CD4-positive, alpha-beta T cell treated with Interferon gamma for 1 hour (primary cell): ENCODE data around the gene WDR12.
"Not testable (repeated sequence)": the region's sequence is repeated elsewhere in the genome, so short reads cannot be mapped to it uniquely, and the experiment has no call there.

Experiments
- DNase-seq: peaks from one replicate; pipeline ENCODE4 v3.0.0-alpha.2; 2020

WDR12 gene

DNA sequence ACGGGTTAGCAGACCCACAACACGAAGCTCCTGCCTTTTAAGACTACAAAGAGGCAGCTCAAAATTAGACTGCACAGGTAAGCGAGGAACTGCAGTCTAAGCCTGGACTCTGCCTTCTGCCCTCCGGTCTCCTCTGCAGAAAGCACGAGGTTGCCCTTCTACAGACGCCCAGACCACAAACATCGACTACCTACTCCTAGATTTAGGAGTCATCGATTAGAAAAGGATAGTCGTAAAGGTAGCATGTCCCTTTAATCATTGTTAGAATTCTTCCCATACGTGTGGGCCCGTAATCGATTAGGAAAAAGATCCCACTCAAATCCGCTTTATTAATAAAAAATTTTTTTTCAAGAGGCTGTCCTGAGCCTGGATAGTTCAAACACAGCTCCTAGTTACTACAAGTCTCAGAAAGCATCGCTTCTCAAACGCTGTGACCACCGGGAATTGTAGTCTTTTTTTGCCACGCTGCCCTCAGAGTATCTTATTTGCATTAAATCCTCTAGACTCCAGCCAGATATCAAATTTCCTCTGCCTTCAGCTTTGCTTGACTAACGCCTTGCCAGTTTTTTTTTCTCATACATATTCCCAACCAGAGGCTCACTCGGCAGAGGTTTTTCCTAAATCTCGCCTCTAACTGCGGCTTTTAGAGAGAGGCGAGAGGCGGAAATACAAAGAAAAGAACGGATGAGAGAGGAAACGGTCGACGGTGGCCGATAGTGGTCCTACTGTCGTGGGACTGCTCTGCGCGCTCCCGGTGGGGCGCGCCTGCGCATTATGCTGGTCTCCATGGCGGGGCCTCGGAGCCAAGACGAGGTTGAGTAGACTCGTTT lies at the start of gene WDR12, which contains the start of gene CARF:
Gene WDR12 (minus strand): TSS at position 162 of the 830 bp plus-strand sequence. CDS start 197 bp downstream, outside the sequence.
Gene CARF (plus strand): TSS at position 764 of the 830 bp plus-strand sequence. CDS start 29,628 bp downstream, outside the sequence.
- peak; percentile 89 for DNase-seq

DNA sequence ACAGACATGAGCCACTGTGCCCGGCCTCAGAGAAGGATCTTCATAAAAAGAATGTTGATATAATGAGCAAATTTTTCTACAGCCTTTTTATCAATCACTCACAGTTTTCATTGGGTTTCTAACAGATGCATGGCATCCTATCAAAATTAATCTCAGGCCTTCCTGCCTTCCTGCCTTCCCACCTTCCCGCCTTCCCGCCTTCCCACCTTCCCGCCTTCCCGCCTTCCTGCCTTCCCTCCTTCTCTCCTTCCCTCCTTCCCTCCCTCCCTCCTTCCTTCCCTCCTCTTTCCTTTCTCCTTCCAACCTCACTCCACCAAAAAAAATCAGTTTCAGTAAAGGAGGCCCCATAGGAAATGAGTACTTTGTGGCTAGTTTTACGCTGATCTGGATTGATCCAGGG lies 49.1 kb upstream of the WDR12 start:
- DNase-seq, result no peak

DNA sequence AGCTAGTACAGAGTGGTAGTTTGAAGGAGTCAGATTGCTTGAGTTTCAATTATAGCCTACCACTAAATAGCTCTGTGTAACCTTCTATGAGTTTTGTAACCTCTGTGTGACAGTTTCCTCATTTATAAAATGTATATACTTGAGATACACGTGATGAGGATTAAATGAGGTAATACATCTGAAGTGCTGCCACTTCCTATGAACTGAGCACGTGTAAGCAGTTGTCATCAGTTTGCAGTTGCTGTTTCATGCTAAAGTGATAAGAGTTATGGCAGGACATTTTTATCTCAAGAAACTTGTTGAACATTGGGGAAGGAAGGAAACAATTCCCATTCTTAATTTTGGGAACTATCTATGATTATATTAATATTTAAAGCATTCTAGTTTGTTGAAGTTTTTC lies 39.1 kb upstream of the WDR12 start:
- DNase-seq, result no peak

DNA sequence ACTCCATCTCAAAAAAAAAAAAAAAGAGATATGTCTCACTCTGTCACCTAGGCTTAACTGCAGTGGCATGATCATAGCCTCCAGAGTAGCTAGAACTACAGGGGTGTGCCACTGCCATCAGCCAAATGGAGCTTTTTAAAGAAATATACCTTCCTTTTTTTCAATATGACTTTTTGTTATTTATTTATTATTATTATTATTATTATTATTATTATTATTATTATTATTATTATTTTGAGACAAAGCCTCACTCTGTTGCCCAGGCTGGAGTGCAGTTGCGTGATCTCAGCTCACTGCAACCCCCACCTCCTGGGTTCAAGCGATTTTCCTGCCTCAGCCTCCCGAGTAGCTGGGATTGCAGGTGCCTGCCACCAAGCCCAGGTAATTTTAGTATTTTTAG lies 37.9 kb upstream of the WDR12 start:
- not testable (repeated sequence) for DNase-seq

DNA sequence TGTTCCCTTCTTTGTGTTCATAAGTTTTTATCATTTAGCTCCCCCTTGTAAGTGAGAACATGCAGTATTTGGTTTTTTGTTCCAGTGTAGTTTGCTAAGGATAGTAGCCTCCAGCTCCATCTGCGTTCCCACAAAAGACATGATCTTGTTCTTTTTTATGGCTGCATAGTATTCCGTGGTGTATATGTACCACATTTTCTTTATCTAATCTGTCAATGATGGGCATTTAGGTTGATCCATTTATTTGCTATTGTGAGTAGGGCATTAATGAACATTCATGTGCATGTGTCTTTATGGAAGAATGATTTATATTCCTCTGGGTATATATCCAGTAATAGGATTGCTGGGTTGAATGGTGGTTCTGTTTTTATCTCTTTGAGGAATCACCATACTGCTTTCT lies 34.0 kb upstream of the WDR12 start:
- no peak for DNase-seq

DNA sequence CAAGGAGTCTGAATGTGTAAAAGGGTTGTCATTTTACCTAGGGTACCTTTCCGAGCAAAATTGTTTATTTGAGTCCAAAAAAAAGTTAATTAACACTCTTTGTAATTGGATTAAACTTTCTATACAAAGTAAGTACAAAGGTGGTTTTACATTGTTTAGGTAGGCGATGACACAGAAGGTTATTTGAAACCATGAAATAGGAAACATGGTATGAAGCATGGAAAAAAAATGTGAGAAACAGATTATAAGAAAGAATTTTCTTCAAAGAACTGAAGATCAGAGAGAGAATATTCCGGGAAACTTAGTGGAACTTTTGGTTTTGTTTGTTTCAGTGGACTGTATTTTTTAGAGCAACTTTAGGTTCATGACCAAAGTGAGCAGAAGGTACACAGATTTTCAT lies 33.3 kb upstream of the WDR12 start:
- DNase-seq, result no peak

DNA sequence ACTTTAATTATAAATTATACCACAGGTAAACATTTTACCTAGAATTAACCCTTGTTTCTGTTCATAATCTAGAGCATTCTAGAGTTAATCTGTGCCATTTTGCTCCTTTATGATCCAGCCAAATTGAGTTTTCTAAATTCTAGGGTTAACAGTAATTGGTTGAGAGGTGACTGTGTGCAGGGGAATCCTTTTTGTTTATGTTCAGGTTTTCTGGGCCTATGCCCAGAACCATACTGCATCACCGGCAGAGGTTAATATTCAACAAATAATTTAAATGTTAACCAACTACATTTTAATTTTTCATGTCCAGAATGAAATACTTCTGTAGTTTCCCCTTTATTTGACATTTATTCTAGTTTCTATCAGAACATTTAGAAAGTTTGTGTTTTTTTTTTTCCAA lies 32.9 kb upstream of the WDR12 start:
- no peak for DNase-seq

DNA sequence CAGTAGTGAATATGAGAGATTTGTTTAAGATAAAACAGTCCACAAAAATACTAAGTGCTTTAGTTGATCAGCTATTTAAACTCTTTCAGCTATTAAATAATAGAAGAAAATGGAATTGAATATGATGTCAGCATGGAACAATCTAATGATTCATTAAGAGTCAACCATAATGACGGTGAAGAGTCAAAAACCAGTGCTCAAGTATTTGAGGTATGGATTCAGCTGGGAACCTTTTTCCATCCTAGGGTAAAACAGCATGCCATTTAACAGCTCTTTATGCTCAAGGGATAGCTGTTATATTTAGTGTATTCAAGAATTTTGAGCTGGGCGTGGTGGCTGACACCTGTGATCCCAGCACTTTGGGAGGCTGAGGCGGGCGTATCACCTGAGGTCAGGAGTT lies 30.3 kb upstream of the WDR12 start:
- DNase-seq, result no peak

DNA sequence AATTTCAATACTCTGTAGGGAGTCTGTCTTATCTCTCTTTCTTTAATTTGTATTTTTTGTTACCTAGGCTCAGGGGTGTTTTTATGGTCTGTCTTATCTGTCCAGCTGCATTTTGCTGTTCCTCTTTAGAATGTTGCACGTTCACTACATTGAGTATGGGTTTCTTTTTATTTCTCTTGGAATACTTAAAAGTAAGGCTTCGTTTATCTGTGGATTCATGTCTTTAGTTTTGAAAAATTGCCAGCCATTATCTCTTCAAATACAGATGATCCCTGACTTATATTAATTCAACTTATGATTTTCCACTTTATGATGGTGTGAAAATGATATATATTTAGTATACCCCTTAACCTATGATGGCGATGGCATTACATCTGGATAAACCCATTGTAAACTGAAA lies 27.5 kb upstream of the WDR12 start:
- no peak for DNase-seq

DNA sequence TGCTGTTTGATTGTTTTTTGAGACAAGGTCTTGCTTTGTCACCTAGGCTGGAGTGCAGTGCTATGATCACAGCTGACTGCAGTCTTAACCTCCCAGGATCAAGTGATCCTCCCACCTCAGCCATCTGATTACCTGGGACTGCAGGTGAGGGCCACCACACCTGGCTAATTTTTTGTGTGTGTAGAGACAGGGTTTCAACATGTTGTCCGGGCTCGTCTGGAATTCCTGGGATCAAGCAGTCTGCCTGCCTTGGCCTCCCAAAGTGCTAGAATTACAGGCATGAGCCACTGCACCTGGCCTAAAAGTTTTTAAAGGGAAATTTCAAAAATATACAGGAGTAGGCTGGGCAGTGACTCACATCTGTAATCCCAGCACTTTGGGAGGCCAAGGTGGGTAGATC lies 23.0 kb upstream of the WDR12 start:
- DNase-seq, result no peak

DNA sequence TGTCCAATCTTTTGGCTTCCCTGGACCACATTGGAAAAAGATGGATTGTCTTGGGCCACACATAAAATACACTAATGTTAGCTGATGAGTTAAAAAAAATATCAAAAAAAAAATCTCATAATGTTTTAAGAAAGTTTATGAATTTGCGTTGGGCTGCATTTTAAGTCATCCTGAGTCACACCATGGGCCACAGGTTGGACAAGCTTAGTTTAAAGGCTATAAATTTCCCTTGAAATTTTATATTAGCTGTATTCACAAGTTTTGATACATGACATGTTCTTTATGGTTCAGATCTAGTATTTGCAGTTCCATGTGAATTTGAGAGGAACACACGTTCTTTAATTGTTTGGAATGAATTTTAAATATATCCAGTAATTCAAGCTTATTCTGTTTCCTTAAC lies 22.5 kb upstream of the WDR12 start:
- no peak for DNase-seq

DNA sequence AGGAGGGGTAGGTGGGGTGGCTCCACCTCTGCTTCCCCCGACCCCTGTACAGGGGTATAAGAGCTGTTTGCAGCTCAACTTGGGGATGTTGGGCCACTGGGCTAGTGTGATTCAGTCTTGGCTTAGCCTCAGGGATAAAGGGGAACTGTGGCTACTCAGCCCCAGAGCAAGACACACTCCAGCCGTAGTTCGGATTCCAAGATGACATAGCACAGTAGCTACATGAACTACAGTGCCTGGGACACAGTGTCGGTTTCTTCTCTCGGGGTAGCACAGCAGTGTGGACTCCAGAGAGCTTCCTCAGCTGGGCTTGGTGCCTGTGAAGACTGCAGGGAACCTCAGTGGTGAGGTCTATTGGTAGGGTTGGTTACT lies 21.7 kb upstream of the WDR12 start:
- no peak for DNase-seq

DNA sequence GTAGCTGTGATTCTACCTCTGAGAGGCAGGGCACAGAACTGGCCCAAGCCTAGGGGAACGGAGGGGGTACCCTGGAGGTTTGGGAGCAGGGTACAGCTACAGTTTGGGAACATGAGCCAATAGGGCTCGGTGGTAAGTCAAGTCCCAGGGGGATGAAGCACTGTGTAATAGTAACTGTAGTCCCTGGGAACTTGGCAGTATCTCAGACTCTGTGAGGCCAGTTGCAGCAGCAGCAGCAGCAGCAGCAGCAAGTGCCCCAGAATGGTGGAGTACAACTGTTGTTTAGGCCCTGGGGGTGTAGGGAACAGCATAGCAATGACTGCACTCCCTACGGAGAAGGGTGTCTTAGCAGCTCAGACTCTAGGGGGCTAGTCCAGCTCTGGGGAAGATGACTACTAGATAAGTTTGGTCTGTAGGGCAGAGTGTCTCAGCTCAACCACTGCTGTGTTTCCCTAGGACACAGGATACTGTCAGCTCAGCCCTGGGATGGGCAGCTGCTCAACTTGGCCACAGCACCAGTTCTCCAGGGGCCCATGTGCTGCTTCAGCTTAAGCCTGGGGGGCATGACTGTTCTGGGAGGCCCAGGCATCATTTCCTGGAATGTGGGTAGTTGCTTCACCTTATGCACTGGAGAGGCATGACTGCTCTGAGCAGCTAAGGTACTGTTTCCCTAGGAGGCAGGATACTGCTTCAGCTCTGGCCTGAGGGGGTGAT lies 21.1 kb upstream of the WDR12 start:
- no peak for DNase-seq

DNA sequence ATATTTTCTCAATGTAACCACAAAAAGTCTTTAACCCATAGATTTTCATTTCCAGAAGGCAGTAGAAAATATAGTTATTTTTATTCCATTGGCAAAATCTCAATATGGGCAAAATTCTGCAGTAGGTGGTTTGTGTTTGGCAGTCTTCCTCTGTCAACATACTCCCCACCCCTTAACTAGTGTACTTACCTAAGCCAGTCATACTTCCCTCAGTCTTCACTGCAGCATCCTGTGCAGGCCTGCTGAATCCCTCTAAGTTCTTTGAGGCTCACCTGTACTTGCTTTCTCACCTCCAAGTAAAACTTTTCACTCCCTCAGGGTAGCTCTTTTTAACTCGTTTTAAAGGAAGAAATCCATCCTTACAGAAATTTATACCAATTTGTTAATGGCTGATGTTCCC lies 7.4 kb upstream of the WDR12 start:
- DNase-seq, result no peak

DNA sequence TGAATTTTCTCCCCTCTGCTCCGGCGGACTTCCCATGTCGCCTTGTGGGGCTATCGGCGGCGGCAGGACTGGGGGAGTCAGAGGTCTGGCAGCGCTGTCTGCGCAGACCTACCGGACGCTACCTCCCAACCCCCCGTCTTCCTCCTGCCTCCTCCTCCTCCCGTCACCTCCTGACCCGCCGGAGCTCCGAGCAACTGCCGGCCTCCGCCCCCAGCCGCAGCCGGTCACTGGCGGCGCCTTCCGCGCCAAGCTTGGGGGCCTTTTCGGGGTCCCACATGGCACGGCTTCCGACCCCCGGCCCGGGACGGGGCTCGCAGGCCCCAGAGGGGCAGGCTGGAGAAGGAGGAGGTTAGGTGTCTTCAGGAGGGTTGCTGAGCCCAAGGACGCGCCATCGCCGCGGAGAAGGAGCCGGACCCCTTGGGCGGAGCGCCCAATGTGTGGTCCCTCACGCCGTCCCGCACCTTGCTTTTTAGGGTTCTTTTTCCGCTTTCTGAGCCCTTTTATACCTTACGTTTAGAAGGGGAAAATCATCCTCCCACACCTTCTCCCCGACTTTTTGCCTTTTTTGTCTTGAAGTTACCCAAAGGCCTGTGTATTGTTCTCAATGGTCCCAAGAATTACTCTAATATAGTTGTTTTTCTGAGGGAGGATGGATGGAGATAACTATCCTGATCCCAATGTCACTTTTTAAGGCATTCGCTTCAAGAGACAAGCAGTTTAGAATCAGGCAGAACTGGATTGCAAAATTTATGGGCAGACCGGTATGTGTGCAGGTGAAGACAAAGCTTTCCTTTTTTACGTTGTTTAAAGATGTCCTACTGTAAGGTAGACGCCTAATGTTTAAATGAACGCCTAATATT lies 1.1 kb upstream of the WDR12 start:
- DNase-seq, result peak; percentile 5

DNA sequence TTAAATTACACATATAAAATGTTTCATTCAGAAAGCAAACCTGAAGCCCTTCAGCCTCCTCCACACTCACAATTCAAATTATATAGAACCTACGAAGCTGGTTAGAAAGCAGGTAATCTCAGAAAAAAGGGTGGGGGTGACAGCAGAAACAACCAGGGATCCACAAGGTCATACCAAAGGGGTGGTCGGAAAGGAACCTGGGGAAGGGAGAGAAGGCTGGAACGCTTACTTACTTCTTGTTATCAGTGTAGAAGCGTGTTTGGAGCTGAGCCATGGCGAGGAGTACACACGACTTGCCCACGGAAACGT lies 316 bp downstream of the WDR12 start:
- no peak for DNase-seq

DNA sequence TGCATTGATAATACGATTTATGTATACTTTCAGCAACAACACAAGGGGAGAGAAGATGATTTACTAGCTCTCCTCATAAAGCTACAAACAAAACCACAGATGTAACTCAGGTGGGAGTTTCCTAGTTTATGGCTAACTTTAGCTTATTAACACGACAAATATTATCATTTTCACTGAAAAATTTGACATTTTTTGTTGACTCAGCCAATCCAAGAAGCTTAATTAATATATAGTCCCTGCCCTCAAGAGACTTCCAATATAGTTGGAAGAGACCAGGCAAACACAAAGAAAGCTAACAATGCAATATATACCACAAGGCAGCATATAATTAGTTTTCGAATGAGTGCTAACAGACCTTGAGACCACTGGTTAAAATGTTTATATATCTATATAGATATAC lies 775 bp downstream of the WDR12 start:
- DNase-seq, result no peak

DNA sequence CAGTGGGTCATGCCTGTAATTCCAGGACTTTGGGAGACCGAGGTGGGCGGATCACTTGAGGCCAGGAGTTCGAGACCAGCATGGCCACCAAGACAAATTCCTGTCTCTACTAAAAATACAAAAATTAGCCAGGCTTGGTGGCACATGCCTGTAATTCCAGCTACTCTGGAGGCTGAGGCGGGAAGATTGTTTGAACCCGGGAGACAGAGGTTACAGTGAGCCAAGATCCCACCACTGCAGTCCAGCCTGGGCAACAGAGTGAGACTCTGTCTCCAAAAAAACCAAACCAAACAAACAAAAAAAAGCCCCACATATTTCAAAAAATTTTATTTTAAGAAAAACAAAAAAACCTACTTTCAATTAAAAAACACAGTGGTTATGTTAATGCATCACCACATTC lies 1.2 kb downstream of the WDR12 start:
- DNase-seq, result not testable (repeated sequence)

DNA sequence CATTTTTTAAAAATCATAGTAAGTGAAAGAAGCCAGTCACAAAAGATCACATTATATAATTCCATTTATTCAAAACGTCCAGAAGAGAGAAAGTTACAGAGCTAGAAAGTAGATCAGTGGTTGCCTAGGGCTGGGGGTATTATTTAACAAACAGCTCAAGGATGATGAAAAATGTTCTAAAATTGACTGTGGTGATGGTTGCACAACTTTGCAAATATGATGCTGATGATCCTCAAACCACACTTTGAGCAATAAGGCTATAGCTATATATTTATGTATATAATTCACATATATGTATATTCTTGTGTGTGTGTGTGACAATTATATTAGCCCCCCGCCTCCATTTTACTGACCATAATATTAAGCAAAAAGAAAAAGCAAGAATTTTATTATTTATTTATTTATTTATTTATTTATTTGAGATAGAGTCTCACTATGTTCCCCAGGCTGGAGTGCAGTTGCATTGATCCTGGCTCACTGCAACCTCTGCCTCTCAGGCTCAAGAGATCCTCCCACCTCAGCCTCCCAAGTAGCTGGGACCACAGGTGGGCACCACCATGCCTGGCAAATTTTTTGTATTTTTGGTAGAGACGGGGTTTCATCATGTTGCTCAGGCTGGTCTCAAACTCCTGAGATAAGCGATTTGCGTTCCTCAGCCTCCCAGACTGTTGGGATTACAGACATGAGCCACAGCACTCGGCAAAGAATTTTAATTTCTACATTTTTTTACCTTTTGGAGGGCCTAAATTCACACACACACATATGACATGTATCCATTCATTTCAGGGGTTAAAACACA lies 1.9 kb downstream of the WDR12 start:
- DNase-seq, result no peak

DNA sequence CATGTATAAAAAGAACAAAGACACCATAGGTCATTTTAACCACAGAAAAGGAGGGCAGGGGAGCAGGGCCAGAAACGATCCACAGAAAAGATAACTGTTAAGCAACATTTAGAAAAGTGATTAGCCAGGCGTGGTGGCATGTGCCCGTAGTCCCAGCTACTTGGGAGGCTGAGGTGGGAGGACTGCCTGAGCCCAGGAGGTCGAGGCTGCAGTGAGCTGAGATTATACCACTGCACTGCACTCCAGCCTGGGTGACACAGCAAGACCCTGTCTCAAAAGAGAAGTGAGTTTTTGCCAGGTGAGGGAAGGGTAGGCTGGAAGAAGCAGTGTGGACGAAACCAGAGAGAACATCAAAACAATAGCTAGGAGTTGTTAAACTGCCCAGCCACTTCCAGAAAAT lies 3.3 kb downstream of the WDR12 start:
- DNase-seq, result no peak

DNA sequence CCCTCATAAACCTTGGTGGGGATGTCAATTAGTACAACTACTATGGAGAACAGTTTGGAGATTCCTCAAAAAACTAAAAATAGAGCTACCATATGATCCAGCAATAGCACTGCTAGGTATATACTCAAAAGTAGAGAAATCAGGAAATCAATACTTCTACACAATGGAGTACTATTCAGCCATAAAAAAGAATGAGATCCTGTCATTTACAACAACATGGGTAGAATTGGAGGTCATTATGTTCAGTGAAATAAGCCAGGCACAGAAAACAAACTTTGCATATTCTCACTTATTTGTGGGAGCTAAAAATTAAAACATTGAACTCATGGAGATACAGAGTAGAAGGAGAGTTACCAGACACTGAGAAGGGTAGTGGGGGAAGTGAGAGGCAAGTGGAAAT lies 6.0 kb downstream of the WDR12 start:
- DNase-seq, result not testable (repeated sequence)

DNA sequence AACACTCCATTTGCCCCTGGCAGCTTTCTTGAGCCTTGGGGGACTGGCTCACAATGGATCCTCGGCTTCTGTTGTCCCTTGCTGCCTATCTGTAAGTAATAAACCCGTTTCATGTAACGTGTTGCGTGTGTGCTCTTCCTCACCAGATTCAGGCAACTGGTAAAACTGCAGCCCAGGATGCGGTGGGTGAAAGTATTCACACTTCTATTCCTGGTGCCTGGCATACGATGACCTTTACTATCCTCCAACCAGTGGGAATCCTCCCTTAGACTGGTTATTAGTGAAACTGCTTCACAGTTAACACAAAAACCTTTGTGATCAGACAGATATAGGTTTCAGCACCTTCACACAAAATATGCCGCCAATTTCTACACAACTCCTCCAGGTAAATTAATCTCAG lies 26.3 kb downstream of the WDR12 start:
- DNase-seq, result no peak
